Neural cell (in vitro differentiated cells): ENCODE data around the gene KCNK10.

Experiments used
- CTCF ChIP-seq: fragments of 450-650 bp; IDR thresholded peaks from 2 replicates; pipeline ENCODE4 v1.5.1; 2014; ENCODE audit warnings: antibody characterized with exemption, mild to moderate bottlenecking, moderate library complexity; ENCODE audit not compliant: poor library complexity, severe bottlenecking
- RAD21 ChIP-seq: fragments of 450-650 bp; conservative IDR thresholded peaks from 2 replicates; pipeline ENCODE4 v1.6.1; 2014; ENCODE audit warnings: antibody characterized with exemption, mild to moderate bottlenecking, moderate library complexity

- no peak for TF ChIP-seq CTCF
- TF ChIP-seq RAD21: no peak
Measured at GRCh38 chr14:88204221-88204620, 118.8 kb downstream of the KCNK10 start.
